ENCODE measurements around the gene BTLA. TPM values are rescaled to one million over a fixed set of nuclear protein-coding genes. Genes with fewer than 3 reads are reported as not detected.
"Not testable (repeated sequence)": the region's sequence is repeated elsewhere in the genome, so short reads cannot be mapped to it uniquely, and the experiment has no call there.

BTLA gene
- total RNA-seq, 1 experiment from 2014 or later: not detected

DNA sequence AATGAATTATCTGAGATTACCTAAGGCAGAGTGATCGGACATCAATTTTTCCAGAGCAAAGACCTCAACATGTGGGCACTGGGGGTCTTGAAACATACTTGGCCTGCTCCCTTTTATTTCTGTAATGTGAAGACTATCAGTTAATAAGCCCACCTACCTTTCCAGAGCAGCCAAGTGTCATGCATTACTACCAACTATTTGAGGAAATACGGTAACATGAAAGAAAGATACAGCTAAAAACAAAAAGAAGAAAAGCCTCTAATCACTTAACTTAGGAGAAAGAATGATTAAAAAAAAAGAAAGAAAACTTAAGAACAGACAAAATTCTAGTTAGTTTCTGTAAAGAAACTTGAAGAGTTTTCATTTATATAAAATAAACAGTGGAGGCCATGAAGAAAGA is 73.9 kb downstream of the BTLA start:
- no peak for ATAC-seq
- Histone ChIP-seq H4K20me1 (ENCODE audit: low read length) (no peaks in the 10 kb centered on the region), H3K79me2 (ENCODE audit: low read length) (no peaks in the 10 kb centered on the region), H3K4me1 (ENCODE audit: insufficient read depth, low read length) (no peaks in the 10 kb centered on the region), H3K9me3 (ENCODE audit: low read length) (no peaks in the 10 kb centered on the region), H2AFZ (ENCODE audit: low read length) (no peak overlapping the region), H3K36me3 (ENCODE audit: low read depth, low read length) (no peaks in the 10 kb centered on the region), H3K27ac (ENCODE audit: low read length) (no peak overlapping the region), H3K9ac (ENCODE audit: low read length) (no peak overlapping the region), H3K9me2 (replicated peaks; ENCODE audit: low read length) (no peaks in the 10 kb centered on the region), H3F3A (ENCODE audit: low read length, unreplicated experiment) (no peaks in the 10 kb centered on the region), H3K4me2 (ENCODE audit: low read length) (no peak overlapping the region), H3K4me3 (ENCODE audit: low read length) (no peak overlapping the region), H3K27me3 (ENCODE audit: low read length) (peaks cover 45% of the 10 kb centered on the region)
- TF ChIP-seq EZH2phosphoT487 (IDR thresholded peaks at IDR 0.05; ENCODE audit: borderline replicate concordance, low read length): no peak
- TF ChIP-seq EZH2 (IDR thresholded peaks at IDR 0.05; ENCODE audit: low read length, unreplicated experiment): no peak
- TF ChIP-seq, protein P1, sequence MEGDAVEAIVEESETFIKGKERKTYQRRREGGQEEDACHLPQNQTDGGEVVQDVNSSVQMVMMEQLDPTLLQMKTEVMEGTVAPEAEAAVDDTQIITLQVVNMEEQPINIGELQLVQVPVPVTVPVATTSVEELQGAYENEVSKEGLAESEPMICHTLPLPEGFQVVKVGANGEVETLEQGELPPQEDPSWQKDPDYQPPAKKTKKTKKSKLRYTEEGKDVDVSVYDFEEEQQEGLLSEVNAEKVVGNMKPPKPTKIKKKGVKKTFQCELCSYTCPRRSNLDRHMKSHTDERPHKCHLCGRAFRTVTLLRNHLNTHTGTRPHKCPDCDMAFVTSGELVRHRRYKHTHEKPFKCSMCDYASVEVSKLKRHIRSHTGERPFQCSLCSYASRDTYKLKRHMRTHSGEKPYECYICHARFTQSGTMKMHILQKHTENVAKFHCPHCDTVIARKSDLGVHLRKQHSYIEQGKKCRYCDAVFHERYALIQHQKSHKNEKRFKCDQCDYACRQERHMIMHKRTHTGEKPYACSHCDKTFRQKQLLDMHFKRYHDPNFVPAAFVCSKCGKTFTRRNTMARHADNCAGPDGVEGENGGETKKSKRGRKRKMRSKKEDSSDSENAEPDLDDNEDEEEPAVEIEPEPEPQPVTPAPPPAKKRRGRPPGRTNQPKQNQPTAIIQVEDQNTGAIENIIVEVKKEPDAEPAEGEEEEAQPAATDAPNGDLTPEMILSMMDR (conservative IDR thresholded peaks at IDR 0.05; ENCODE audit: low read depth, low read length): no peak
- intact Hi-C loops (cut with micrococcal nuclease): no loop called here
- no TSS peak for BruUV-seq (replicated peaks)
- no peak for DNase-seq
- ChIA-PET POLR2A (ENCODE audit: unreplicated experiment) (no interaction called here), CTCF (no interaction called here)

DNA sequence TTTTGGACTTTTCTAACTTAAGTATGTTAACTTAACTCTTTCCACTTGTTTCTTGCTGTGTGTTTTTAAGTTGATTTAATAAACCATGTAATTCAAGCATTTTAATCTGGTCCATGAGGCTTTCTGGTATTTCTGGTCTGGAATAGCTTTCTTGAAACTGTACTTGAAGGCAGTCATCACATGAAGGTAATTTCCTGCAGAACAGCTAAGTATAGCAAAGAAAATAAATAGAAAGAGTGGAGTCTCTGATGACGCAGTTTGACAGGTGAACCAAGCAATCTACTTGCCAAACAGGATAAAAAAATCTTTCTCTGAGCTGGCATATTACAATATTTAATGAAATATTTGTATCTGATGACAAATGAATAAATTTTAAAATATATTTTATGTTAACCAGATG is 74.9 kb downstream of the BTLA start:
- H3K9me2 ChIP-seq (replicated peaks; ENCODE audit: low read length): no peaks in the 10 kb centered on the region
- no peak overlapping the region for H3K4me3 ChIP-seq (ENCODE audit: low read length)
- no peaks in the 10 kb centered on the region for H3K9me3 ChIP-seq (ENCODE audit: low read length)
- no peaks in the 10 kb centered on the region for H3K79me2 ChIP-seq (ENCODE audit: low read length)
- BruUV-seq (replicated peaks): no TSS peak
- no peak for ATAC-seq
- peaks cover 44% of the 10 kb centered on the region for H3K27me3 ChIP-seq (ENCODE audit: low read length)
- no peak overlapping the region for H3K4me2 ChIP-seq (ENCODE audit: low read length)
- no peaks in the 10 kb centered on the region for H3F3A ChIP-seq (ENCODE audit: low read length, unreplicated experiment)
- H3K4me1 ChIP-seq (ENCODE audit: insufficient read depth, low read length): no peaks in the 10 kb centered on the region
- no peak overlapping the region for H3K9ac ChIP-seq (ENCODE audit: low read length)
- no peak overlapping the region for H2AFZ ChIP-seq (ENCODE audit: low read length)
- H4K20me1 ChIP-seq (ENCODE audit: low read length): no peaks in the 10 kb centered on the region
- H3K36me3 ChIP-seq (ENCODE audit: low read depth, low read length): no peaks in the 10 kb centered on the region
- ChIA-PET CTCF (no interaction called here), POLR2A (ENCODE audit: unreplicated experiment) (no interaction called here)
- intact Hi-C loops (cut with micrococcal nuclease): no loop called here
- no peak overlapping the region for H3K27ac ChIP-seq (ENCODE audit: low read length)
- TF ChIP-seq EZH2phosphoT487 (IDR thresholded peaks at IDR 0.05; ENCODE audit: borderline replicate concordance, low read length): no peak
- no peak for TF ChIP-seq EZH2 (IDR thresholded peaks at IDR 0.05; ENCODE audit: low read length, unreplicated experiment)
- TF ChIP-seq, protein P1 (conservative IDR thresholded peaks at IDR 0.05; ENCODE audit: low read depth, low read length): no peak
- no peak for DNase-seq

DNA sequence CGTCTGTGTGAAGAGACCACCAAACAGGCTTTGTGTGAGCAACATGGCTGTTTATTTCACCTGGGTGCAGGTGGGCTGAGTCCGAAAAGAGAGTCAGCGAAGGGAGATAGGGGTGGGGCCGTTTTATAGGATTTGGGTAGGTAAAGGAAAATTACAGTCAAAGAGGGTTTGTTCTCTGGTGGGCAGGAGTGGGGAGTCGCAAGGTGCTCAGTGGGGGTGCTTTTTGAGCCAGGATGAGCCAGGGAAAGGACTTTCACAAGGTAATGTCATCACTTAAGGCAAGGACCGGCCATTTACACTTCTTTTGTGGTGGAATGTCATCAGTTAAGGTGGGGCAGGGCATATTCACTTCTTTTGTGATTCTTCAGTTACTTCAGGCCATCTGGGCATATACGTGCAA is 76.4 kb downstream of the BTLA start:
- DNase-seq; POLR2A ChIA-PET (ENCODE audit: unreplicated experiment); BruUV-seq (replicated peaks); H3K36me3 ChIP-seq (ENCODE audit: low read depth, low read length); H3K27ac ChIP-seq (ENCODE audit: low read length); CTCF ChIA-PET; intact Hi-C loops (cut with micrococcal nuclease); H3K4me1 ChIP-seq (ENCODE audit: insufficient read depth, low read length); H3K4me3 ChIP-seq (ENCODE audit: low read length); H4K20me1 ChIP-seq (ENCODE audit: low read length); H3F3A ChIP-seq (ENCODE audit: low read length, unreplicated experiment); ATAC-seq; H2AFZ ChIP-seq (ENCODE audit: low read length); H3K9ac ChIP-seq (ENCODE audit: low read length); H3K4me2 ChIP-seq (ENCODE audit: low read length); H3K9me3 ChIP-seq (ENCODE audit: low read length); H3K79me2 ChIP-seq (ENCODE audit: low read length); H3K9me2 ChIP-seq (replicated peaks; ENCODE audit: low read length): not testable (repeated sequence)
- peaks cover 34% of the 10 kb centered on the region; the same call in 1 of the 2 replicates for H3K27me3 ChIP-seq (ENCODE audit: low read length)

DNA sequence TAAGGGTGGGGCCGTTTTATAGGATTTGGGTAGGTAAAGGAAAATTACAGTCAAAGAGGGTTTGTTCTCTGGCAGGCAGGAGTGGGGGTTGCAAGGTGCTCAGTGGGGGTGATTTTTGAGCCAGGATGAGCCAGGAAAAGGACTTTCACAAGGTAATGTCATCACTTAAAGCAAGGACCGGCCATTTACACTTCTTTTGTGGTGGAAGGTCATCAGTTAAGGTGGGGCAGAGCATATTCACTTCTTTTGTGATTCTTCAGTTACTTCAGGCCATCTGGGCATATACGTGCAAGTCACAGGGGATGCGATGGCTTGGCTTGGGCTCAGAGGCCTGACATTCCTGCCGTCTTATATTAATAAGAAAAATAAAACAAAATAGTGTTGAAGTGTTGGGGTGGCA is 80.7 kb downstream of the BTLA start:
- H3K4me2 ChIP-seq (ENCODE audit: low read length); H3K4me1 ChIP-seq (ENCODE audit: insufficient read depth, low read length); H3K36me3 ChIP-seq (ENCODE audit: low read depth, low read length); H3K79me2 ChIP-seq (ENCODE audit: low read length); DNase-seq; H3K9me2 ChIP-seq (replicated peaks; ENCODE audit: low read length); H3K9ac ChIP-seq (ENCODE audit: low read length); H4K20me1 ChIP-seq (ENCODE audit: low read length); POLR2A ChIA-PET (ENCODE audit: unreplicated experiment); H3K9me3 ChIP-seq (ENCODE audit: low read length); intact Hi-C loops (cut with micrococcal nuclease); ATAC-seq; H3K4me3 ChIP-seq (ENCODE audit: low read length); CTCF ChIA-PET; BruUV-seq (replicated peaks); H3F3A ChIP-seq (ENCODE audit: low read length, unreplicated experiment); H2AFZ ChIP-seq (ENCODE audit: low read length); H3K27ac ChIP-seq (ENCODE audit: low read length): not testable (repeated sequence)
- H3K27me3 ChIP-seq (ENCODE audit: low read length): peaks cover 32% of the 10 kb centered on the region

All from PC-3 (cell line).